NCI-H748 treated with DMSO at 0.1 percent for 48 hours (cell line): ENCODE measurements around the gene KIAA0040.
"Not testable (repeated sequence)": the region's sequence is repeated elsewhere in the genome, so short reads cannot be mapped to it uniquely, and the experiment has no call there.

Experiments used
- DNase-seq: peaks from one replicate; lab custom pipeline; 2025; lab: John Stamatoyannopoulos, UW

Gene KIAA0040

GRCh38 chr1:175137369-175137768, 55.2 kb downstream of the KIAA0040 start:
- no peak for DNase-seq

GRCh38 chr1:175136246-175136645, 56.3 kb downstream of the KIAA0040 start:
- no peak for DNase-seq

GRCh38 chr1:175134500-175134899, 58.1 kb downstream of the KIAA0040 start:
- no peak for DNase-seq

DNA sequence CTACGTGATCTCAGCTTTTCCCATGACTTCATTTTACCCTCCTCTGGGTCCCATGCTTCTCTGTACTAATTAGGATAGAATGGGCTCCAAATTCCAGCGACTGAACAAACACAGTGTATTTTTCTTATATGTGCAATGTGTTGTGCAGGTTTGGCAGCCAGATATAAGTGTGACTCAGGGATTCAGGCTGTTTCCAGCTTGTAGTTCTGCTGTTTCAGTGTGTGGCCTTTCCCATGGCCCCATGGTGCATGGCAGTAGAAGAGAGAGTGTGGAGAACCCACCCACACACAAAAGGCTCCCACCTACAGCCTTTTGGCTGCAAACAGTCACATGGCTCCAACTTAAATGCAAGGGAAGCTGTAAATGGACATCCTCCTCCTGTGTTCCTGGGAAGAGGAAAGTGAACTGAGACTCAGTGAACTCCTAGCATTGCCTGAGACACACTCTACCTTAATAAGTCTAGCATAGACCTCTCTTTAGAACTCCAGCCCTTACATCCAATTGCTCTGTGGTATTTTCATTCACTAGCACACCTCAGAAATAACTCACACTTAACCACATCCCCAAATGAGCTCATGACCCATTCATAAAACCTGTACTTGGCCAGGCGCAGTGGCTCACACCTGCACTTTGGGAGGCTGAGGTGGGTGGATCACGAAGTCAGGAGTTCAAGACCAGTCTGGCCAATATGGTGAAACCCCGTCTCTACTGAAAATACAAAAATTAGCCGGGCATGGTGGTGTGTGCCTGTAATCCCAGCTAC, 58.7 kb downstream of the KIAA0040 start:
- DNase-seq: no peak

DNA sequence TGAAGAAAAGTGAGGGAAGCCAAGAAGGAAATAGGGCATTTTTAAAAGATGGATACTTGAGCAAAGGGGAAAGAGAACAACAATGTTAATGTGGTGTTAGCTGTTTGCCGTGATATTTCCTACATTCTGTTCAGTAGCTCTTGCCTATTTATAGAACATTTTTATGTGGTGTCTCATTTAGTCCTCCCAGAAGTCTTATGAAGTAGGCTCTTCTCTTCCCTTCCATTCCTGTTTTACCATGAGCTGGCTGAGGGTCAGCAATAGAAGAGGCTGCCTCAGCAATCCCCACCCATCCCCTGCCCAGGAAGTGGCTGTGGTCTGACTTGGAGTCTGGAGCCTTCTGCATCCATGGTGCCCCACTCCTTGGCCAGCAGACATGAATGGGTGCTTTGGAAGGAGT, 60.1 kb downstream of the KIAA0040 start:
- DNase-seq: no peak

DNA sequence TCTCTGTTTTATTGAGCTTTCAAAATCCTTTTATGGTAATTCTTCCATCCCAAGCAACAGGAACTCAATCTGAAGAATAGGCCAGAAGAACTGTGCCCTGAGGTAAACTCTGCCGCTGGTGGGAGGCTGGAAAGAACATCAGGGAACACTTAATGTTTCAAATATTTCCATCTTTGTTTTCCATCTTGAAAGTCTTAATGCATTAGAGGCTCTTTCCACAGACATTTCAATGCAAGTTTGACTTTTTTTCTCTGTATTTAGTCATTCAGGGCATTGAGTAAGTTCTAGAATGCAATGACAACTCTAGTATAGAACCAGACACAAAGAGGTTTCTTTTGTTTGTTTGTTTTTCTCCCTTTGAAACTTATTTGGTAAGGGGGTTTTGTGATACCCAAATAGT, 61.5 kb downstream of the KIAA0040 start:
- DNase-seq: no peak

- DNase-seq: no peak
Measured at GRCh38 chr1:175130649-175131045, 61.9 kb downstream of the KIAA0040 start.

DNA sequence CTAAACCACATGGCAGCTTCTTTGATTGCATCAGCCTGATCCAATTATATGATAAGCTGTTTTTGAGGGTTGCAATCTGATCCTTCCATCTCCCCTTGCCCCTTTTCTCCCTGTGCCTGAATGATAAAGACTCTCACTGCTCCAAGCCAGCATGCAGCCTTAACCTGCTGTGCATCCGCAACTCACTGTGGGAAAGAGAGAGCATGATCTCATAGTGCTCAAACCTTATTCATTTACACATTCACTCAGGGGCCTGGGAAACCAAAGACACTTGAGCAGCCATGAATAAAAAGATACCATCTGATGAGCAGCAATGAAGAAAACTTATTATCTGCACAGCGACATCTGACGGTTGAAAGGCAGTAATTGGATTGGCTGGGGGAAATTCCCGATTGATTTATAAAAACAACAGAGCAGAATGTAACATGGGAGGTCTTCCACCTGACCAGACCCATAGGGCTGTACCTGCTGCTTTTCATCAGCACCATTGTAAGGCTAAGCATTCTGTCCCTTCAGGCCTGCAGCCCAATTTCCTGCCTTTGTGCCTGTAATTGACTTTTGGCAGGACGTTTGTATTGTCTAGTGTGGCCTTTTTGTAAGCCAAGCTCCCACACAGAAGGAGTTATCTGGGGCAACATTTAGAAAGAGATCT, 62.5 kb downstream of the KIAA0040 start:
- DNase-seq: no peak

- no peak for DNase-seq
Measured at GRCh38 chr1:175129644-175129996, 63.0 kb downstream of the KIAA0040 start.

GRCh38 chr1:175129182-175129581, 63.4 kb downstream of the KIAA0040 start:
- no peak for DNase-seq

GRCh38 chr1:175128523-175128922, 64.1 kb downstream of the KIAA0040 start:
- no peak for DNase-seq

DNA sequence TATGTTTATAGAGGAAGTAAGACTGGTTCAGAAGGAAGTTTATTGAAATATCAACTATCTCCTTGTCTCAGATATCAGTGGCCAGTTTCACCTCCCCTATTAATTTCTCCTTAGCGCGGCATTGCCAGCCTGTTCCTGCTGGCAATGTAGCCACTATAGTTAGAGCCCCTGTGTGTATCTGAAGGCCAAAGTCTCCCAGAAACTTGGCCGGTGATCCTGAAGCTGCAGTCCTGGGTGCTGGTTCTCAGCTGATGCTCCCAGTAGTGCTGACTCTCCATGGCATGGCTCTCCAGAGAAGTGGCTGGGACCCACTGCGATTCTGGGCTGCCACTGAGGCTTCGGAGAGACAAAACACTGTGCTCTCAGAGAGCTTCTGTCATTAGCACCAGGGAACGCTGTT, 65.0 kb downstream of the KIAA0040 start:
- no peak for DNase-seq

DNA sequence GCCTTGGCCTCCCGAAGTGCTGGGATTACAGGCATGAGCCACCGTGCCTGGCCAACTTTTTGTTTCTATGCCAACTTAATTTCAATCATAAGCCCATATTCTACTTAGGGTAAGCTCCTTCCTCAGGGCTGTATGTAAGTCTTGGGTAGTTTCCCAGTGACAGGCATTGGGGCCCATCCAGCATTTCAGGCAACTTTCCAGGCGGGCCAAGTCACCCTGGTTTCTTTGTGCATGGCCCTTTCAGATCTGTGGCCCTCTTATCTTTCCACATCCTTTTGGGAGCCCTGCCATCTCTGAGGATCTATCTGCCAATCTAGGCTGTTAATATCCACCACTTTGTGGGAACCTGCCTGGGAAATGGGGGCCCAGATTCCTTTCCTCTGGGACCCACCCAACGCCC, 66.2 kb downstream of the KIAA0040 start:
- no peak for DNase-seq

DNA sequence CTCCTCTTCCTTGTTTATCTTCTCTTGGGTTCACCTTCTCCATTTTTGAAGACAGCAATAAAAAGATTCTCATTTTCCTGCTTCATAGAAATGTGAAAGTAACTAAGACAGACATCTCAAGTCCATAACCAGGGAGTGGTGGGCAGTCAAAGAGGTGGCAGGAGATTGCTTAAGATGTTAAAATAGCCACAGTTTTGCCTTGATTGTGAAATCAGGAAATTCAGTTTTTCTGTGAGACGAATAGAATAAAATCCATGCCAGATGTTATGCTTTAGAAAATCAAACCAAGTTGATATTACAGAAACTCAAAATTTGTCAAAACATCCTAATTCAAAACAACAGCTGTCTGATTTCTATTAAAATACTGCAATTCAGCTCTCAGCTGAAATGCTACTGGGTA, 67.7 kb downstream of the KIAA0040 start:
- DNase-seq: no peak

DNA sequence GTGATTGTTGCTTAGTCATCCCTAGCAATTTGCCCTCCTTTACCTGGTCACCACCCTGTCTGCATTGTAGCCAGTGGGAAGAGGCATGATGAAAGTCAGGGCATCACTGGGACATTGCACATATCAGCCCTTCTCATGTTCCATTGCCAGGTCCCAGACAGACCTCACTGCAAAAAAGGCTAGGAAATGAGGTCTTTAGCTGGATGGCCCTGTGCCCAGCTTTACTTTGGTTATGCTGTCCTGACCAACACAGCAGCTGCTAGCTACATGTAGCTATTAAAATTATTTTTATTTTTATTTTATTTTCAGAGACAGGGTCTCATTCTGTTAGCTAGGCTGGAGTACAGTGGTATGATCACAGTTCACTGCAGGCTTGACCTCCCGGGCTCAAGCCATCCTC, 72.1 kb downstream of the KIAA0040 start:
- DNase-seq: no peak

- no peak for DNase-seq
Measured at GRCh38 chr1:175118375-175119367, 73.9 kb downstream of the KIAA0040 start.

DNA sequence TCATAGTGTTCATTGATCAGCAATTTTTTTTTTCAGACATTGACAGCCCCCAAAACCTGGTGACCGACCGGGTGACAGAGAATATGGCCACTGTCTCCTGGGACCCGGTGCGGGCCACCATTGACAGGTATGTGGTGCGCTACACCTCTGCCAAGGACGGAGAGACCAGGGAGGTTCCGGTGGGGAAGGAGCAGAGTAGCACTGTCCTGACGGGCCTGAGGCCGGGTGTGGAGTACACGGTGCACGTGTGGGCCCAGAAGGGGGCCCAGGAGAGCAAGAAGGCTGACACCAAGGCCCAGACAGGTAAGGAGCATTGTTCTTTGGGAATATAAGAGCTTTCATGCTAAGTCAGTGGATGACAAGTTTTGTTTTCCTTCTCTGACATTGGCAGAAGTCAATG, 75.7 kb downstream of the KIAA0040 start:
- DNase-seq: no peak

GRCh38 chr1:175116210-175116798, 76.3 kb downstream of the KIAA0040 start:
- no peak for DNase-seq

DNA sequence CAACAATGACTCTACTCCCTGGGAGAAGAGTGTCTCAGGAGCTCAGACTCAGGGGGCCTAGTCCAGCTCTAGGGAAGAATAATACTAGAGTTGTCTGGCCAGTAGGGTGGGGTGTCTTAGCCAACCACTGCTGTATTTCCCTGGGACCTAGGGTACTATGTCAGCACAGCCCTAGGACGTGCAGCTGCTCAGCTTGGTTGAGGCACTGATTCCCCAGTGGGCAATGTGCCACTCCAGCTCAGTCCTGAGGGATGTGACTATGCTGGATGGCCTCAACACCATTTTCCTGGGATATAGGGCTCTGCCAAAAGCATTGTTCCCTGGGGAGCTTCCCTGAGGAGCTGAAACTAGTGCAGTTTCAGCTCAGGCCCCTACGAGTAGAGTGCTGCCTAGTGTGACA, 77.6 kb downstream of the KIAA0040 start:
- no peak for DNase-seq

GRCh38 chr1:175108331-175108820, 84.2 kb downstream of the KIAA0040 start:
- not testable (repeated sequence) for DNase-seq
